GM18517 (cell line): ENCODE data around the gene SULT1C2.
"Not testable (repeated sequence)": the region's sequence is repeated elsewhere in the genome, so short reads cannot be mapped to it uniquely, and the experiment has no call there.

ENCODE experiments used
- ATAC-seq: cut with Tn5 transposase; IDR thresholded peaks from one replicate; pipeline ENCODE4 v1.9.1; 2021; ENCODE audit warnings: mild to moderate bottlenecking, moderate library complexity; ENCODE audit not compliant: unreplicated experiment

The SULT1C2 gene

GRCh38 chr2:108348816-108349570, 60.3 kb downstream of the SULT1C2 start:
- no peak for ATAC-seq

GRCh38 chr2:108349571-108349928, 60.9 kb downstream of the SULT1C2 start:
- no peak for ATAC-seq

GRCh38 chr2:108351889-108352288, 63.2 kb downstream of the SULT1C2 start:
- no peak for ATAC-seq

DNA sequence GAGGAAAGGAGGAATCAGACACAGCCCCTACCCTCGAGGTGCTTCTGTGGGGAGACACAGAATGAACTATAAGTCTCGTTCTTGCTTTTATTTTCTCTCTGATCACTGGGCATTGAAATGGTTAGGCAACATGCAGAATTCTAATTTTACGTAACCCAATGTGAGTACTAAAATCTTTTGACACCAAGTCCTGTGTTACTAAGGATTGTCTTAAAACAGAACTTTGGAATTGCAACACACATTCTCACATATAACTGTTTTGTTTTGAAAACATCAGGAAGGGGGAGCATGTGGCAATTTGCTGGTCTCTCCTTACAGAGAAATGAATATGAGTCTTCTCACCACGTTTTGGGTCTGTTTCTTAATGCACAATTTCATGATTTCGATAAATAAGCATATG, 65.4 kb downstream of the SULT1C2 start:
- no peak for ATAC-seq

DNA sequence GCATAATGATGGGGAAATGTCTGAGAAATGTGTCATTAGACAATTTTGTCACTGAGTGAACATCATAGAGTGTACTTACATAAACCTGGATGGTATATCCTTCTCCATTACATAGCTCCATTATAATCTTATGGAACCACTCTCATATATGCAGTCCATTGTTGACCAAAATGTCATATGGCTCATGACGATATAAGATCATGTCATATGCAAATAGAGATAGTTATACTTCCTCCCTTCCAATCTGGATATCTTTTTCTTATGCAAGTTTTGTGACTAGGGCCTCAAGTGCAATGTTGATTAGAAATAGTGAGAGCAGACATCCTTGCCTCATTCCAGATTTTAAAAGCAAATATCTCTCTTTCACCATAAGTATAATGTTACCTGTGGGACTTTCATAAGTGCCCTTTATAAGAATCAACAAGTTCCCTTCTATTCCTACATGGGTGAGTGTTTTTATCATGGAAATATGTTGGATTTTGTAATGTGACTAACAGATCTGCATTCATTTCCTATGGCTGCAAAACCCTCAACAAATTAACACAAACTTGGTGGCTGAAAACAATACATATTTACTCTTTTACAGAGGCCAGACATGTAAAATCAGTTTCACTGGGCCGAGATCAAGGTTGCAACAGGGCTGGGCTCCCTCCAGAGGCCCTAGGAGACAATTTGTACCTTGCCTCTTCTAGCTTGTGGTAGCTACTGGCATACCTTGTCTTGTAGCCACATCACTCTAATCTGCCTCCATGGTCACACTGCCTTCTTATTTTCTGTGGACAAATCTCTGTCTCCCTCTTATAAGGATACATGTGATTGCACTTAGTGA, 67.4 kb downstream of the SULT1C2 start:
- ATAC-seq, result no peak

GRCh38 chr2:108359336-108359735, 70.6 kb downstream of the SULT1C2 start:
- not testable (repeated sequence) for ATAC-seq
